Activated CD4-positive, alpha-beta T cell treated with anti-CD3 and anti-CD28 coated beads, Interleukin-2, Interleukin-6, amounts not matched to agents 100 ng/mL and 50 ng/mL, durations not matched to agents 16 hours and 8 hours (primary cell): Measurements from ENCODE around the gene TMEM39A.

ENCODE experiments used
- DNase-seq: peaks from one replicate; pipeline ENCODE4 v3.0.0-alpha.2; 2020

TMEM39A gene, protein sequence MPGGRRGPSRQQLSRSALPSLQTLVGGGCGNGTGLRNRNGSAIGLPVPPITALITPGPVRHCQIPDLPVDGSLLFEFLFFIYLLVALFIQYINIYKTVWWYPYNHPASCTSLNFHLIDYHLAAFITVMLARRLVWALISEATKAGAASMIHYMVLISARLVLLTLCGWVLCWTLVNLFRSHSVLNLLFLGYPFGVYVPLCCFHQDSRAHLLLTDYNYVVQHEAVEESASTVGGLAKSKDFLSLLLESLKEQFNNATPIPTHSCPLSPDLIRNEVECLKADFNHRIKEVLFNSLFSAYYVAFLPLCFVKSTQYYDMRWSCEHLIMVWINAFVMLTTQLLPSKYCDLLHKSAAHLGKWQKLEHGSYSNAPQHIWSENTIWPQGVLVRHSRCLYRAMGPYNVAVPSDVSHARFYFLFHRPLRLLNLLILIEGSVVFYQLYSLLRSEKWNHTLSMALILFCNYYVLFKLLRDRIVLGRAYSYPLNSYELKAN

DNA sequence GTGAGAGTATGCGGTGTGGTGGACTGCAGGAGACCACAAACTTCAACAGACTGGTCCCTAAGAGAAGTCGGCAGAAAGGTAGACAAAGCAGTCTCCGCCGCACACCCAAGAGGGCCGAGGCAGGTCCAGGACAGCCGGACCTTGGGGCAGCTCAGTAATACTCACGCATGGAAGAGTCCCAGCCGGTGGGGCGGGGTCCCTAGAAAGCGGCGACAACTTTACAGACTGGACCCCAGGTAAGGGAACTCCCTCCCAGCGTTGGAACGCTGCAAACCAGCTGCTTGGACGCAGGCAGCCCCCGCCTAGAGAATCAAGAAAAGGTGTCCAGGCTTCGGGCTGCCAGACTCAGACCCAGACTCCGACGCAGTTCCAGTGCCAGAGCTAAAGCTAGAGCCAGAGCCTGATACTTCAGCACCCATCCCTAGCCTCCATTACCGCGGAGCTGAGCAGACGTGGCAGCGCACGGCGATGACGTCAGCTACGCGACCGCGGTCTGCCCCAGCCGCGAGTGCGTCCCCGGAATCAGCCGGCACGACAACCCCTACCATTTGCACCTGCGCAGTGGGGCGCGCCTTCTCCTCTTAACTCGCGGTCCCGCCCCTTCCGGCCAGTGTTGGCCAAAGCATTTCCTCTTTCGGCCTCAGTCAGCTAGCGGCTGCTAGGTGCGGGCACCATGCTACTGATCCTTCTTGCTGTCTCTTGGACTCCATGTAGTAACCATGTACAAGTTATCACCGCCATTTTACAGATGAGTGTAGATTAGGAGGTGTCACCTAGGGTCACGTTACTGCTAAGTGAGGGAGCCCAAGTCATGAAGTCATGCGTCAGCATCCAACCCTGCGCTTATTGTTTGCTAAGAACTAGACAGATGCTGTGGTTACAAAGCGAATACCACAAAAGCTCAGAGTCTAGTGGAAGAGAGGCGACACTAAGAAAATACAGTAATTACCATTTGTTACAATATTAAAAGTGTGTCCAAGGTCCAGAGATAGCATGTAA lies at the start of gene TMEM39A:
Gene TMEM39A, minus strand, starts transcription at position 445 of the 999 bp plus-strand sequence. CDS start 1,541 bp downstream, outside the sequence.
- DNase-seq, result peak; percentile 99

DNA sequence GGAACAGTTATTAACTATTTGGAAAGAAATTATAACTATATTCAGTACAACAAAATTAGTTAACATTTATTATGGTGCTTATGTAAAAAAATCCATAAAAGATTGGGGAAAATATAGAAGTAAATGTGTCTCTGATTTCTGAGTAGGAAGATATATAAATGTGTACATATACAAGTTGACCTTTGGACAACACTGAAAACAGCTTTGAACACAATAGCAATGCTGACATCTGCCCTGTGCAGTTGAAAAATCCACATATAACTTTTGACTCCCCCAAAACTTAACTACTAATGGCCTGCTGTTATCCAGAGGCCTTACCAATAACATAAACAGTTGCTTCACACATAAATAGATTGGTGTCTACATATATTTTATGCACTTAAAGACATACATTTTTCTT lies 47.3 kb upstream of the TMEM39A start:
- no peak for DNase-seq

DNA sequence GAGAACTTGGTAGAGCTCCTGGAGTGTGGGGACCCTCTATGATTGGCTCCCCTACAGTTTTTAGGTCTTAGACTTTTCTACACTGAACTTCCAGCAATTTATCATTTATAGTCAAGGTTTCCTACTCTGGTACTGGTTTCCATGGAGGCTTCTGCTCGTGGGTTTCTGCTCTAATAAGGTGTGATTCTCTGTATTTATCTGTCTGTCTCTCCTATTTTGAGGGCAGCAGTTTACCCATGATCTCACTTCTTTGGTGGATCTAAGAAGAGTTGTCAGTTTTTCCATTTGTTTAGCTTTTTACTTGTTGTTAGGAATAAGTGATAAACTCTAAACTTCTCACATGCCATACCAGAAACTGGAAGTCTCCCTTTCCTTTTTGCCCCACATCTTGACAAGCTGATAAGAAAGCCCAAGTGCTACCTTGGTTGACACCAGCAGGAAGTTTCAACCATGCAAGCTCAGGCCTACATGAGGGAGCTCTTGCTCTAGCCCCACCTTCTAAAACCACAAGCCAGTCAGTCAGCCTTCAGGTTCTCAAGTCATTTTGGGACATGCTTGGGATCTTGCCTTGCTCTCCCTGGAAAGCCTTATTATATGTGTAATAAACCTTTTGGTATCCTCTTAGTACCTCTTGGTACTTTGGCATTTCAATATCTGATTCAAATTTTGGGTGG lies 44.9 kb upstream of the TMEM39A start:
- DNase-seq, result peak; percentile 62

DNA sequence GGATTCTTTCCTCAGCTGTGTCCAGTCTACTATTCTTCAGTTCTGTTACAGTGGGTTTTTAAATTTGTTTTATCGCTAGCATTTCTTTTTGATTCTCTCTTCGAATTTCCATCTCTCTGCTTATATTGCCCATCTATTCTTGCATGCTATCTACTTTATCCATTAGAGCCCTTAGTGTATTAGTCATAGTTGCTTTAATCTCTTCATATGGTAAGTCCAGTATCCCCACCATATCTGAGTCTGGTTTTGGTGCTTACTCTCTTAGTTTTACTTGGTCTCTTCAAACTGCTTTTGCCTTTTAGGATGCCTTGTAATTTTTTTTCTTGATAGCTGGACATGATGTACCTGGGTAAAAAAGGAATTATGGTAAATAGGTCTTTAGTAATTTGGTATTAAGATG lies 44.0 kb upstream of the TMEM39A start:
- DNase-seq, result no peak

DNA sequence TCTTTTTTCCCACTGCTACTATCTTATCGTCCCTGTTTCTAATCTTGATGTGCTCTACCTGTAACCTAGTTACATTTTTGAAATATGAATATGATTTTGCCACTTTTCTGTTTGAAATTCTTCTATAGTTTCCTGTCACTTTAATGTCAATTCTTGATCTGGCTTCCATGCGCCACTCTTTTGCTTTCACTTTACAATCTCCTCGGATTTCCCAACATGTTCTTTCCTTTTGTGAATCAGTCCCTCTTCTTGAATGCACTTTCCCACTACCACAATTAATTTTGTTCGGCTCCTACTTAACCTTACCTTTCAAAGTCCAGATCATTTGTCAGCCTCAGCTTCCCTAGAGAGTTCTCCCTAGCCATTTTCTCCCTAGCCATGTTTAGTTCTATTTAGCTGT lies 43.2 kb upstream of the TMEM39A start:
- no peak for DNase-seq

DNA sequence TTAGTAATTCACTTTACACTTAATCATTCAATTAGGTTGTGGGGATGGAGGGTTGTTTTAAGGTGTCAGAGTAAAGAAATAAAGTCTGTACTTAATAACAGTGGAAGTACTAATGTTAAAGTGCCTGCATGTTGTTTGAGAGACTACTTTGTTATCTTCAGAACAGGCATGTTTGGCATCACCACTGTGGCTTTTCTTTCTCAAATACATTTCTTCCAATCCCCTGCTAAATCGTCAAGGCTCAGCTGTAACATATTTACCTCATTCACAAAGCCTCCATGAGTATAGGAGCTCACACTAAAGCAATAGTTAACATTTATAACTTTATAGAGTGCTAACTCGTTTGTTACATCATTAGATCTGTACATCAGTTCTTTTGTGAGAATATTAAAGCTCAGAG lies 37.5 kb upstream of the TMEM39A start:
- DNase-seq, result no peak

DNA sequence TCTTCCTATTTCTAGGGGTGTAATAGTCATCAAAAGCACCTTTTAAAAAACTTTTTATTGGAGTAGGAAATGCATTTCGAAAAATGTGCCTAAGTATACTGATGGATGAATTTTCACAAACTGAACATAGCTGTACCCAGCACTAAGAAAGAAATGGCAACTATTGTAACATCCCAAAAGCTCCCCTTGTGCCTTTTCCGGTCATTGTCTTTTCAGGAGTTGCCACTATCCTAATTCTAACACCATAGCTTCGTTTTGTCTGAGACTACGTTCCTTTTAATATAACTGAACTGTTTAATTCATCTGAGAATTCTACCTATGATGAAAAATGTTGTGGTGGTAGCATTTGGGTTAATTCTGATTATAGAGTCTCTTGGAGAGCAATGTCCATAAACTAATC lies 36.9 kb upstream of the TMEM39A start:
- no peak for DNase-seq

DNA sequence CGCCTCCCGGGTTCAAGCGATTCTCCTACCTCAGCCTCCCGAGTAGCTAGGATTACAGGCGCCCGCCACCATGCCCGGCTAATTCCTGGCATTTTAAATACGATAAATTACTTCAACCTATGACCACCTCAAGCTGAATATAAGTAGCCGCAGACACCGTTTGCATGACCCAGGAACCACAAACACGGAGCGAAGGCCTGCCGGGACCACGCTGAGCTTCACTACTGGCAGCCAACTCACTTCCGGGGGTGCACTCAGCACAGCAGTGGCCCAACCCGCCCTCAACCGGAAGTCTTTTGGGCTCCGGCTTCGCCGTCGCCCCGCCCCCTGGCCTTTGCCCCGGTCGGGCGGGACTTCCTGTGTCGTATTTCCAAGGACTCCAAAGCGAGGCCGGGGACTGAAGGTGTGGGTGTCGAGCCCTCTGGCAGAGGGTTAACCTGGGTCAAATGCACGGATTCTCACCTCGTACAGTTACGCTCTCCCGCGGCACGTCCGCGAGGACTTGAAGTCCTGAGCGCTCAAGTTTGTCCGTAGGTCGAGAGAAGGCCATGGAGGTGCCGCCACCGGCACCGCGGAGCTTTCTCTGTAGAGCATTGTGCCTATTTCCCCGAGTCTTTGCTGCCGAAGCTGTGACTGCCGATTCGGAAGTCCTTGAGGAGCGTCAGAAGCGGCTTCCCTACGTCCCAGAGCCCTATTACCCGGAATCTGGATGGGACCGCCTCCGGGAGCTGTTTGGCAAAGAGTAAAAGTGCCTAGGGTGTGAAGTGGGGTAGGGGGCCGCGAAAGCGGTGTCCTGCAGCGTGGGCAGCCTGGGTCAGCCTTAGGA lies 35.0 kb upstream of the TMEM39A start, which contains the start of gene TIMMDC1:
Gene TIMMDC1, plus strand, starts transcription at position 362 of the 826 bp plus-strand sequence. Its CDS starts 187 bp downstream, at position 549.
- DNase-seq, result peak; percentile 98

DNA sequence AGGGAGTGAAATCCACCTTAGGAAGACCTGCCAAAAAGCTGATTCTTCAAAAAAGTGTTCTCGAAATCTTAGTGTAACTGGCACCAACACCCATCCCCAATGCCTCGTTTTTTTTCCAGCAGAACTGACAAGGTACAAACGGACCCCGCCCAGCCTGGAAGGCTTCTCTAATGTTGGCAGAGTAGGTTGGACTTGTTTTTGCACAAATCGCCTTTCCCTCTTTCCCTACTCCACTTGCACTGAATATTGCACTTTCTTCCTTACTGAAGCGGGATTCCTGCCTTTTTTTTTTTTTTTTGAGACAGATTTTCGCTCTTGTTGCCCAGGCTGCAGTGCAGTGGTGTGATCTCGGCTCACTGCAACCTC lies 34.4 kb upstream of the TMEM39A start:
- DNase-seq, result peak; percentile 22

DNA sequence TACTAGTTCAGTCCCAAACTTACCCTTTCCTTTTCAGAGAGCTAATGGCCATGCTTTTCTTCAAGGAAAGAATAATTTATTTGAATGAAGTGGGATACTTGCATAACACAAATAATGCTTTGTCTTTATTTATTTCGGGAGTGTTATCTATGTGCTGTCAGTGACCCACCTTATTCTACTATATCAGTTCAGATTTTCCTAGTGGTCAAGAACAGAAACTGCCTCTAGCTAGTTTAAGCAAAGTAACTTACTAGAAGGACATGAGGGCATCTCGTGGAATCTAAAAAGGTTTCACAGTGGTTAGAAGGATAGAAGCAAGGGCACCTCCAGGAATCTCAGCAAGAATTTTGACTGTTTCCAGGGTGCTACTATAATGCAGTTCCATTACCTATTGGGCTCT lies 31.2 kb upstream of the TMEM39A start:
- no peak for DNase-seq

DNA sequence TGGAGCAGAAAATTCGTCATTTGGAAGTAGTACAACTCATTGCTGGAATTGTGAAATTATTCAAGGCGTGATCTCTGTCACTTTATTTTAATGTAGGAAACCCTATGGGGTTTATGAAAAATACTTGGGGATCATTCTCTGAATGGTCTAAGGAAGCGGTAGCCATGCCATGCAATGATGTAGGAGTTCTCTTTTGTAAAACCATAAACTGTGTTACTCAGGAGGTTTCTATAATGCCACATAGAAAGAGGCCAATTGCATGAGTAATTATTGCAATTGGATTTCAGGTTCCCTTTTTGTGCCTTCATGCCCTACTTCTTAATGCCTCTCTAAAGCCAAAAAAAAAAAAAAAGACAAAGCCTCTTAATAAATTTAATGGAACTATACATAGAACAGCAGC lies 29.4 kb upstream of the TMEM39A start:
- no peak for DNase-seq

DNA sequence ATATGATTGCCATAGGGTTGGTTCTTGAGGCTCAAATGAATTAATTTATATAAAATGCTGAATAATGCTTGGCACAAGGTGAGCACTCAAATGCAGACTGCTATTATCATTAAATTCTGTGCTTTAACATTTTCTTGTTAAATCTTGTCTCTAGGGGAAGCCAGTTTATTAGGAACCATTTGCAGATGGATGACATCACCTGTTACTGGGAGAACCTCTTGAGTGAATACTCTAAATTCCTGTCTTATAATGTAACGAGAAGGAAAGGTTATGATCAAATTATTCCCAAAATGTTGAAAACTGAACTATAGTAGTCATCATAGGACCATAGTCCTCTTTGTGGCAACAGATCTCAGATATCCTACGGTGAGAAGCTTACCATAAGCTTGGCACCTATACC lies 28.7 kb upstream of the TMEM39A start:
- no peak for DNase-seq

DNA sequence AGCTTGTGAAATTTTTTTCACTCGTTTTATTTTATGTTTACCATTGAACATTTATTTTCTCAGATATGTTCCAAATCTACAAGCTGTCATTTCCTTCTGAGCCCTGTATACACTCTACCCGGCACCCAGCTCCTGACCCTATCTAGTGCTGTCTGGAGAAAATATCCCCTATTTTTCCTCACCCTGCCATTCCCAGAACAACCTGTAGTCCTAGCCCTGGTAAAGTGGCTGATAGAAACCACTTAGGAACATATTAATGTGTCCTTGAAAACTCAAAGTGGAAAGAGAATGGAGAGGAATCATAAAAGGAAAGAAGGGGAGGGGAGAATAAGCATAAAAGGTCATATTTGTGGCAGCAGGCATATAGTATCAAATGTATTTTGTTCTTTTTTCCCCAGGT lies 26.7 kb upstream of the TMEM39A start:
- DNase-seq, result no peak

DNA sequence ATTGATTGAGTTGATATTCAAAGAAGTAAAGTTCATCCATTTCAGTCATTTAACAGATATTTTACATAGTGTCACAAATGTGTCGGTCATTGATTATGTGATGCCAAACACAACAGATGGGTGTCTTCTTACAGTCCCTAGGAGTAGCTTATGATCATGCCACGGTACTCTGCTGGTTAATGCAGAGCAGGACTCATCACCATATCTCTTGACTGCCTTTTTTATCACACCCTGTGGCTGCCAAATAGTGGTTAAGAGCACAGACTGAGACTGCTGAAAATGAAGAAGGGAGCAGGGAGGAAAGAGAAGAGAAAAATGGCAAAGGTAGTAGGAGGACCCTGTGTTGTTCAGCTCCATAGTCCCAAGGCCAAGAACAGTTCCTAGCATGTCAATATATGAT lies 22.1 kb upstream of the TMEM39A start:
- DNase-seq, result no peak

DNA sequence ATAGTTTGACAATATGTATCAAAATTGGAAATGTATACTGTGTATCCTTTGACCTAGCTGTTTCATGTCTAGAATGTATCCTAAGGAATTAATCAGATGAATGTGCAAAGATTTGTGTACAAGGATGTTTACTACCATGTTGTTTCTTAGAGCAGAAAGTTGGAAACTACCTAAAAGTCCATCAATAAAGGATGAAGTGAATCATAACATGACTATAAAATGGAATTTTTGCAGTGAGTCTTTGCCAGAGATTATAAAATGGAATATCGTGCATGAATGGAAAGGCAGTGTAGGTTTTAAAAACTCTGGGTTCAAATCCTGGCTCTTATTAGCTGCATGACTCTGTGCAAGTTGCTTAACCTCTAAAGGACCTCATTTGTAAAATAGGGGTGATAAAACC lies 19.7 kb upstream of the TMEM39A start:
- DNase-seq, result no peak

DNA sequence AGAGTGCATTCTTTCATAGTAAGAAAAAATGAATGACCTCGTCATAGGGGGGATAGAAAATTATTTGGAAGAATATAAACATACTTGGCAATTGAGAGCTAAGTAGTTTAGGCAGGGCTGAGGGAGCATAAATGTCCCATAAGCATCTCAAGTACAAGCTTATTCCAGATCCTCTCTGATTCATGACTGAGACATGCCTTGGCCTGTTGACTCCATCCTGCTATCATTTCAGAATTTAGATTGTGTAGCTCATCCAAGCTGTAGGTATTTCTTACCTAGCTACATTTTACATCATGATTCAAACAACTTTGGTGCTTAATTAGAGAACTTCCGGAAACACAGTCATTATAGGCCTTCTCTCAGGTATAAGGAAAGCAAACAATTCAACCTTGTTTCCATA lies 17.7 kb upstream of the TMEM39A start:
- DNase-seq, result no peak

DNA sequence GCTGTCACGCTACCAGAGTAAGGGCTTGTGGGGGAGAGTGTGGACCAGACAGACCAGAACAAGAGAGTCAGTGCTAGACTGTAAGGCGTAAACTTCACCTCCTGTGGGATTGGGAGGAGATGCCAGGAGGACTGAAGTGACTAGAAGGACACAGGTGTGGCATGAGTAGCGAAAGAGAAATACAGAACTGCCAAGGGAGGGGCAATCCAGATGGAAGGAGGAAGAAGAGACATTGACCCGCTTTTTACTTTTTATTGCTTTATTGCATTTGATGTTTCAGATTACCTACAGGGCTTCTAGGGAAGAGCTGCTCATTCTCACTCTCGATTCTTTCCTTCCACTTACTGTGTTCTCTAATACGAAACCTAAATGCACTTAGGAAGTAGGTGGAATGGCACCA lies 7.5 kb upstream of the TMEM39A start:
- DNase-seq, result no peak

DNA sequence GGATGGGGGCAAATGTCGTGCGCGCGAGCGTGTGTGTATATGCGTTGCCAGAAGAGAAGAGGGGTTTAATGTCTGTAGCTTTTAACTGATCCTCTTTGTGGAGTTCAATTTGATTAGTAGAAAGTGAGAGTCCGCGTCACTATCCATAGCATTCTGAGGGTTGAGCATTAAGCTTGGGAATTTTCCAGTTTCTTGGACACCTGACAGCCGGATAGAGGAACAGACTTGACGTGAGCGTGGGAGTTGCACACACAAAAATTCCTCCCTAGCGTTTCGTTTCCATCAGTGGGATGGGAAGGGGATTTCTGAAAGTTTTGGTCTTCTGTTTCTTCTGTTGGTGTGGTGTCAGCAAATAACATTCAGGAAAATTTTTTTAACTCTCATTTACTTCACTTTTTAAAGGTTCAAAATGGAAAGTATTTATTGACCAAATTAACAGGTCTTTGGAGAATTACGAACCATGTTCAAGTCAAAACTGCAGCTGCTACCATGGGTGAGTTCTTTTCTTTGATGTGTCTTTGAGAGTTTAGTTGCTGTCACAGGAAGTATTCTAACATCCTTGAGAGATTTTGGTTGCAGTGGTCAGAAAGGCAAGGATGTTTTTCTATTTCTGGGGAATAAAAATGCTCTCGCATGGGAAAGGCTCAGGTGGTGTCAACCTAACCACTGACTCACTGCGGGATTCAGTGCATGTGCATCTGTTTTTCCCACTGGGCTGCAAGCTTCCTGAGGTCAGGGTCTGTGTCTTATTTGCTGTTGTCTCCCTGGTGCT lies 6.2 kb upstream of the TMEM39A start:
- DNase-seq, result no peak

DNA sequence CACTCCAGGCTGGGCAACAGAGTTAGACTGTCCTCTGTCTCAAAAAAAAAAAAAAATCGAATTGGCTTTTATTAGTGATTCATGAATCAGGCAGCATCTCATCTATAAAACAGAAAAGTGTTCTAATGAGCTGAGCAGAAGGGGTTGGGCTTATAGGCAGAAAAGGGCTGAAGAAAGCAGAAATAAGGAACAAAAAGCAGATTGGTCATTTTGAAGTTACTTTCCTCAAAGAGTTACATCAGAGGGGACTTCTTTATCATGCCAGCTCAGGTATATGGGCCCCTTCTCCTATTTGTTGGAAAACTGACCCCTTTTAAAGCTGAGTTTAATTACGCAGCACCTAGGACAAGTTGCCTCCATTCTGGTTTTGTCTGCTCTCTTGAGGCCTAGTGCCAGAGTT lies 4.6 kb upstream of the TMEM39A start:
- DNase-seq, result no peak

DNA sequence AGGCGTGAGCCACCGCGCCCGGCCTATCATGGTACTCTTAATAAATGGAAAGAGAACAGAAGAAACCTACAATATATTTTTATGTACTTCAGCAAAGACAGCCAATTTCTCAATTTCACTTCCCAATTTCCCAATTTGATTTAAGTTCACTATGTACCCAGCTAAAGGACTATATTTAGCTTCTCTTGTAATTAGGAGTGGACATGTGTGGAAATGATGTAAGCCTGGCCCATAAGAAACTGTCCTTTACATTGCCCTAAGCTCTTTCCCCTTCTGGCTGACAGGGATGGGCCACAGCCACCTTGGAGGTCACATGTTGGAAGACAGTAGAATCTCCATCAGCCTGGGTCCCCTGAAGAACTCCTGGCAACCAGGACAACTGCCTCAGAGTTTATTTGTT lies 6.2 kb downstream of the TMEM39A start:
- no peak for DNase-seq

DNA sequence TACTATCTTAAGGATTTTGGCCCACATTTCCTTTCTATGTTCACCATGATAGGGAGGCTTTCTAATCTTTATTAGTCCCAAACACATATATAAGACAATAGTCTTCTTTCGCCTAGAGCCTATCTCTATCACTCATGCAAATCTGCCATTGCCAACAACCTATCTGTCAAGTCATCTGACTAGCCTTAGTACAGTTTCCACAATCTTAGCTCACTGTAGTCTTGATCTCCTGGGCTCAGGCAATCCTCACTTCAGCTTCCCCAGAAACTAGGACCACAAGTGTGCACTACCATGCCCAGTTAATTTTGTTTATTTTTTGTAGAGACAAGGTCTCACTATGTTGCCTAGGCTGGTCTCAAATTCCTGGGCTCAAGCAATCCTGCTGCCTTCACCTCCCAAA lies 6.9 kb downstream of the TMEM39A start:
- no peak for DNase-seq
